Mucosa of descending colon (tissue), 3 donors: ENCODE results near the gene SPAG16. TPM values are rescaled to one million over a fixed set of nuclear protein-coding genes. Genes with fewer than 3 reads are reported as not detected.

ENCODE experiments used
- ATAC-seq: fragments of 200-7000 bp; cut with Tn5 transposase; one replicate; pipeline ENCODE4 v1.9.1; 2020; ENCODE audit warnings: mild to moderate bottlenecking, moderate library complexity
- DNase-seq, 3 donors: peaks; one replicate each; pipeline ENCODE4 v3.0.0-alpha.2; 2020
- H3K36me3 ChIP-seq: fragments of 200-600 bp; one replicate; pipeline ENCODE4 v1.8.0; 2021; ENCODE audit warnings: low read depth, mild to moderate bottlenecking
- H3K4me1 ChIP-seq: fragments of 200-600 bp; one replicate; pipeline ENCODE4 v1.8.0; 2021; ENCODE audit warnings: low read depth, mild to moderate bottlenecking
- H3K4me3 ChIP-seq: fragments of 200-600 bp; one replicate; pipeline ENCODE4 v1.8.0; 2021; ENCODE audit warnings: mild to moderate bottlenecking
- H3K9me3 ChIP-seq: fragments of 200-600 bp; one replicate; pipeline ENCODE4 v1.8.0; 2021; ENCODE audit warnings: mild to moderate bottlenecking
- CTCF ChIP-seq: fragments of 200-600 bp; IDR thresholded peaks from one replicate; pipeline ENCODE4 v1.8.0; 2022; ENCODE audit warnings: antibody characterized with exemption, mild to moderate bottlenecking
- intact Hi-C, 2 donors: fragments of 100-400 bp; cut with DNase I in 1 of 2; cut with micrococcal nuclease in 1 of 2; formaldehyde crosslinking; loops; one replicate each; pipeline versions ENCODE4 v1.11.0 to v1.11.1; 2022; cut with DNase I, micrococcal nuclease
- total RNA-seq, 3 donors: library from RNA; stranded (reverse); fragmentation: NEBNext Ultra II Directional in 2 of 3; extraction: Animal tissue kit (Norgen Biotek cat#: 25700) in 2 of 3; gene quantifications; one replicate each; pipeline versions ENCODE4 v1.2.1 to v1.2.4, GENCODE V29; 2021 to 2023
- donor health status: DM: no; HTN: no; CAD: no; lungs with moderate emphysema.
- donor health status: DM: no; HTN: no; CAD: no.
- donor health status: DM: no; HTN: yes; CAD: no.

Gene SPAG16
- total RNA-seq, 3 donors from 2014 or later = 18.1 to 20.3 (median 18.5) TPM

GRCh38 chr2:214088536-214088935, 804.3 kb downstream of the SPAG16 start:
- no peak for ATAC-seq
- no peaks in the 10 kb centered on the region for H3K9me3 ChIP-seq
- intact Hi-C loops = no loop called here
- no peaks in the 10 kb centered on the region for H3K4me1 ChIP-seq
- H3K36me3 ChIP-seq = no peaks in the 10 kb centered on the region
- no peak for TF ChIP-seq CTCF
- DNase-seq = no peak
- H3K4me3 ChIP-seq = no peak overlapping the region

DNA sequence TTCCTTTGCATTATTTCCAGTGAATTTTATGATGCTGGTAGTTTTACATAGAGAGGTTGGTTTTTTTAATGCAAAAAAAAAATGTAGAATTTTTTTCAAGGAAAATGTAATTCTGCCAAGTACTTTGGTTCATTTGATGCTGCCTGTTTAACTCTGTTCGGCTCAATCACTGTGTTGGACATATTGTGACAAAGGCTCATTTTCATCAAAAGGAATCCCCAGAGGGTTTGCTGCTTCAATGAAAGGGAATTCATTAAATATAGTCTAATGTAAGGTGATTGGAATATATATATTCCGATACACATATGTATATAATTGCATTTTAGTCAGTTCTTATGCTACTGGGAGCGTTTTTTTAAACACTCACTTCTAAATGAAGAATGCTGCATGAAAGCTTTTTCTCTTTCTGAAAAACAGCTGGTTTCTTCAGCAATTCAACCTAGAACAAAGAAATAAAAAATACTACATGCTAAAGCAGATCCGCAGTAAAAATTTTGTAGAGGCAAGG, 812.0 kb downstream of the SPAG16 start:
- intact Hi-C loops = no loop called here
- H3K9me3 ChIP-seq = no peaks in the 10 kb centered on the region
- ATAC-seq (no peak), DNase-seq (no peak)
- no peak overlapping the region for H3K4me3 ChIP-seq
- H3K36me3 ChIP-seq = no peaks in the 10 kb centered on the region
- TF ChIP-seq CTCF = no peak
- no peaks in the 10 kb centered on the region for H3K4me1 ChIP-seq

GRCh38 chr2:214098811-214099210, 814.5 kb downstream of the SPAG16 start:
- intact Hi-C loops = no loop called here
- Histone ChIP-seq H3K36me3 (no peaks in the 10 kb centered on the region), H3K9me3 (no peaks in the 10 kb centered on the region), H3K4me1 (peaks cover 3% of the 10 kb centered on the region), H3K4me3 (no peak overlapping the region)
- no peak for TF ChIP-seq CTCF
- ATAC-seq (no peak), DNase-seq (no peak)

DNA sequence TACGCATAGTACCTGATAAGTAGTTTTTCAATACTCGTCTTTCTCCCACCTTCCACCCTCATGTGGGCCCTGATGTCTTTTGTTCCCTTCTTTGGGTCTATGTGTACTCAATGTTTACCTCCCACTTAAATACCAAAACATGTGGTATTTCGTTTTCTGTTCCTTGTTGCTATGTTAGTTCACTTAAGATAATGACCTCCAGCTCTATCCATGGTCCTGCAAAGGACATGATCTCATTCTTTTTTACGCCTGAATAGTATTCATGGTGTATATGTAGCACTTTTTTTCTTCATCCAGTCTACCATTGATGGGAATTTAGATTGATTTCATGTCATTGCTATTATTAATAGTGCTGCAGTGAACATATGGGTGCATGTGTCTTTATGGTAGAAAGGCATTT, 816.2 kb downstream of the SPAG16 start:
- DNase-seq (no peak), ATAC-seq (no peak)
- H3K4me3 ChIP-seq = no peak overlapping the region
- no peaks in the 10 kb centered on the region for H3K9me3 ChIP-seq
- no peaks in the 10 kb centered on the region for H3K36me3 ChIP-seq
- peaks cover 3% of the 10 kb centered on the region for H3K4me1 ChIP-seq
- intact Hi-C loops = no loop called here
- TF ChIP-seq CTCF = no peak

DNA sequence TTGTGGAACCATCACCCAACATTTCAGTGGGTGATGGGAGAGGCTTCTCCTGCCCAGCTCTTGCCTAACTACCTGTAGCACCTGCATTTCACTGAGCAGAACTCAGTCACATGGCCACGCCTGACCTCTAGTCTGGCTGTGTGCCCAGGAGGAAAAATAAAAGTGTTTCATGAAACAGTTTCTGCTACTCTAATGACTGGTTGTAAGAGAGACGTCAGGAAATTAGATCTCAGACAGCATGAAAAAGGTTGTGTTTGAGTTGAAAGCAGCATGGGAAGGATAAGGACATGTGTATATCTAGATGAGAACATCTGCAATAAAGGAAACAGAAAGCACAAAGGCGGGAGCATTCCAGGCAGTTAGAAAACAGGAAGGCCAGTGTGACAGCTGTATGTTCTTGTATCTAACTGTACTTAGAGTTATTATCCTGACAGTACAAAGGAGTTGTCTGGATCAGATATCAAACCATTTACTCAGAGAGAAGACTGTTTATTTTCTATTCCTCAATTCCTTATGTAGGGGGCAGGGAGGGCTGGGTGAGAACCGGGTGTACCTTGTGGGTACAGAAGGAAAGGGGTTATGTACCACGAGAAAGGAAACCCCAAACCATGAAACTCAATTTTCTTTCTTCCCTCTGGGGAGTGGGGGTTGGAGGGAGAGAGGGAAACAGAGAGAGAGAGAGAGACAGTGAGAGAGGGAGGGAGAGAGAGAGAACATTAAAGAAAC, 819.2 kb downstream of the SPAG16 start:
- Histone ChIP-seq H3K4me1 (peaks cover 3% of the 10 kb centered on the region), H3K9me3 (no peaks in the 10 kb centered on the region), H3K36me3 (no peaks in the 10 kb centered on the region), H3K4me3 (no peak overlapping the region)
- intact Hi-C loops = no loop called here
- peak in 1 of 3 donors; percentile 56 for DNase-seq
- ATAC-seq = peak; percentile 85
- no peak for TF ChIP-seq CTCF
